Stomach (tissue), 9 donors: ENCODE data around the gene MAP3K6. TPM values are rescaled to one million over a fixed set of nuclear protein-coding genes. Genes with fewer than 3 reads are reported as not detected.

ENCODE experiments used
- DNase-seq, 2 donors: peaks; one replicate each; pipeline versions ENCODE4 v3.0.0 to v3.0.0-alpha.2; 2013 to 2019
- H3K27ac ChIP-seq, 5 donors: fragments of 200-600 bp in 4 of 5; sonication (generic) in 4 of 5; one replicate each; pipeline ENCODE4 v1.5.1; 2013 to 2019; ENCODE audit warnings: mild to moderate bottlenecking in 1 of 5, moderate library complexity in 1 of 5
- H3K27me3 ChIP-seq, 3 donors: fragments of 200-600 bp; sonication (generic); one replicate each; pipeline ENCODE4 v1.5.1; 2017 to 2019; ENCODE audit warnings: mixed run types in 1 of 3
- H3K36me3 ChIP-seq, 4 donors: fragments of 200-600 bp; sonication (generic); 1 replicate in 3 of 4; 2 replicates in 1 of 4; pipeline ENCODE4 v1.5.1; 2016 to 2019
- H3K4me1 ChIP-seq, 4 donors: fragments of 200-600 bp; sonication (generic); one replicate each; pipeline ENCODE4 v1.5.1; 2016 to 2019
- H3K4me3 ChIP-seq, 4 donors: fragments of 200-600 bp; sonication (generic) in 3 of 4; one replicate each; pipeline ENCODE4 v1.5.1; 2016 to 2019; ENCODE audit warnings: mild to moderate bottlenecking in 1 of 4
- H3K9me3 ChIP-seq, 4 donors: fragments of 200-600 bp; sonication (generic); one replicate each; pipeline ENCODE4 v1.5.1; 2016 to 2019
- CTCF ChIP-seq, 7 experiments: fragments of 450-650 bp in 4 of 7; fragments of 200-600 bp in 3 of 7; sonication (generic) in 3 of 7; IDR thresholded peaks; one replicate each; pipeline ENCODE4 v1.5.1; 2016 to 2019; ENCODE audit warnings: antibody characterized with exemption in 7 of 7, control low read depth in 2 of 7, mild to moderate bottlenecking in 1 of 7
- EP300 ChIP-seq: sonication (generic); formaldehyde crosslinking; IDR thresholded peaks from one replicate; pipeline ENCODE4 v1.6.1; 2017; ENCODE audit warnings: antibody characterized with exemption
- POLR2A ChIP-seq, 4 donors: fragments of 450-650 bp; IDR thresholded peaks; one replicate each; pipeline ENCODE4 v1.6.1; 2016; ENCODE audit warnings: antibody characterized with exemption in 4 of 4, control low read depth in 2 of 4, mild to moderate bottlenecking in 1 of 4, moderate library complexity in 1 of 4
- POLR2AphosphoS5 ChIP-seq, 3 donors: sonication (generic); formaldehyde crosslinking; IDR thresholded peaks; one replicate each; pipeline ENCODE4 v1.6.1; 2016; ENCODE audit warnings: antibody characterized with exemption in 3 of 3
- WGBS, 5 donors: extraction: QIAGEN DNeasy Blood & Tissue Kit in 3 of 5; methylation state at CpG; one replicate each; pipeline versions ENCODE4 v1.1.5 to v1.1.7; 2013 to 2018; 5-methylcytosine and 5-hydroxymethylcytosine counted together
- intact Hi-C: fragments of 100-400 bp; cut with DNase I; formaldehyde crosslinking; loops from one replicate; pipeline ENCODE4 v1.15.1; 2023; ENCODE audit warnings: low total_unique reads
- polyA plus RNA-seq, 3 donors: library from polyadenylated mRNA; stranded (reverse); fragments of 200-250 nt; gene quantifications; one replicate each; pipeline ENCODE4 v1.2.3, GENCODE V29; 2013
- total RNA-seq, 5 donors: library from RNA; depleted of rRNA; stranded (reverse); fragments of >200 nt; gene quantifications; one replicate each; pipeline versions ENCODE4 v1.1.0 to v1.2.3, GENCODE V29; 2014 to 2016
- donor health status: healthy with polysubstance abuse.
- donor health status: Bipolar disorder and iron deficiency.
- donor health status: healthy.

Gene MAP3K6
- total and polyA plus RNA-seq, 8 donors, result 11.6 to 110 (median 36.2) TPM

GRCh38 chr1:27392778-27393635, 26.2 kb upstream of the MAP3K6 start:
- H3K36me3 ChIP-seq, result no peaks in the 10 kb centered on the region
- peaks cover 0 to 6% (median 0%) of the 10 kb centered on the region in 3 donors for H3K27me3 ChIP-seq
- TF ChIP-seq POLR2A (IDR thresholded peaks at IDR 0.05) (no peak), POLR2AphosphoS5 (IDR thresholded peaks at IDR 0.05) (no peak), CTCF (IDR thresholded peaks at IDR 0.05) (no peak), EP300 (no peak)
- peaks cover 22 to 39% (median 25%) of the 10 kb centered on the region in 4 donors for H3K4me1 ChIP-seq
- peak in 1 of 2 donors; percentile 41 for DNase-seq
- 36 to 55% (median 39%) methylated on average over 18 to 30 of the region's 30 CpGs for WGBS, 5 donors
- no peaks in the 10 kb centered on the region for H3K9me3 ChIP-seq
- peak overlapping the region; percentile 28 to 83 (median 67) for H3K27ac ChIP-seq
- peak overlapping the region; percentile 44 to 58 (median 50) for H3K4me3 ChIP-seq
- intact Hi-C loops, result loop anchor here (5.0 kb wide), 2 partner anchors 36 to 91 kb away; no protein-coding TSS in a partner anchor

- Histone ChIP-seq H3K36me3 (no peaks in the 10 kb centered on the region), H3K27me3 (peaks cover 0 to 6% (median 0%) of the 10 kb centered on the region in 3 donors), H3K9me3 (no peaks in the 10 kb centered on the region), H3K27ac (peak within 1 kb of the TSS; percentile 28 to 83 (median 67)), H3K4me3 (peak within 1 kb of the TSS; percentile 44 to 58 (median 50)), H3K4me1 (peaks cover 22 to 39% (median 25%) of the 10 kb centered on the region in 4 donors)
- peak; percentile 92 to 96 for DNase-seq
- WGBS, 5 donors, result 1 to 4% (median 2%) methylated on average over 17 to 69 of the region's 69 CpGs
- peak; percentile 29 to 56 (median 33) for TF ChIP-seq POLR2AphosphoS5 (IDR thresholded peaks at IDR 0.05)
- no peak for TF ChIP-seq POLR2A (IDR thresholded peaks at IDR 0.05)
- peak in 5 of 7 experiments; percentile 13 to 53 (median 33) for TF ChIP-seq CTCF (IDR thresholded peaks at IDR 0.05)
- intact Hi-C loops, result loop anchor here (5.0 kb wide), 2 partner anchors 35 to 90 kb away; no protein-coding TSS in a partner anchor
Measured at GRCh38 chr1:27392096-27392777, 25.5 kb upstream of the MAP3K6 start, which contains the start of gene GPR3. TSS of gene GPR3 (plus strand) at chr1:27392622. CDS start at chr1:27393799, 1,177 bp downstream.

GRCh38 chr1:27391511-27392095, 24.8 kb upstream of the MAP3K6 start:
- Histone ChIP-seq H3K36me3 (no peaks in the 10 kb centered on the region), H3K27ac (peak overlapping the region in 4 of 5 donors; percentile 30 to 83 (median 68)), H3K4me3 (peak overlapping the region; percentile 44 to 58 (median 50)), H3K27me3 (peaks cover 0 to 6% (median 0%) of the 10 kb centered on the region in 3 donors), H3K4me1 (peaks cover 22 to 35% (median 25%) of the 10 kb centered on the region in 4 donors), H3K9me3 (no peaks in the 10 kb centered on the region)
- no peak for TF ChIP-seq POLR2A (IDR thresholded peaks at IDR 0.05)
- no peak for TF ChIP-seq CTCF (IDR thresholded peaks at IDR 0.05)
- TF ChIP-seq POLR2AphosphoS5 (IDR thresholded peaks at IDR 0.05), result no peak
- no peak for TF ChIP-seq EP300
- 5 to 11% (median 6%) methylated on average over 13 of the region's 13 CpGs for WGBS, 5 donors
- DNase-seq, result peak; percentile 46 to 85
- intact Hi-C loops, result loop anchor here (5.0 kb wide), 2 partner anchors 34 to 89 kb away; no protein-coding TSS in a partner anchor
